Dedifferentiated amniotic fluid mesenchymal stem cell (primary cell): ENCODE data around the gene MORN3.

Experiments
- DNase-seq: peaks from one replicate; pipeline ENCODE4 v3.0.0-alpha.2; 2016; ENCODE audit errors: extremely low spot score

Gene MORN3

GRCh38 chr12:121602766-121603165 lies 66.7 kb downstream of the MORN3 start:
- no peak for DNase-seq

GRCh38 chr12:121600702-121601336 lies 68.6 kb downstream of the MORN3 start:
- DNase-seq: no peak
